CMK (cell line): ENCODE results near the gene ARHGAP9.
A peak's percentile ranks its signal among the peaks of the same experiment; 100 is the strongest.

Experiments used
- DNase-seq: peaks from one replicate; pipeline ENCODE4 v3.0.0-alpha.2; 2010; ENCODE audit warnings: low read depth

The ARHGAP9 gene

GRCh38 chr12:57472391-57472790 lies 7.3 kb downstream of the ARHGAP9 start:
- DNase-seq: no peak

- no peak for DNase-seq
These were observed 8.0 kb downstream of the ARHGAP9 start for GRCh38 chr12:57471661-57472060.

- DNase-seq: no peak
These were observed 8.6 kb downstream of the ARHGAP9 start for GRCh38 chr12:57470970-57471656.

GRCh38 chr12:57470286-57470969 lies 9.2 kb downstream of the ARHGAP9 start:
- no peak for DNase-seq

- DNase-seq: no peak
These were observed 10.1 kb downstream of the ARHGAP9 start for GRCh38 chr12:57469296-57470164.

- DNase-seq: no peak
These were observed 11.8 kb downstream of the ARHGAP9 start for GRCh38 chr12:57467915-57468314.

GRCh38 chr12:57467212-57467874 lies 12.3 kb downstream of the ARHGAP9 start:
- no peak for DNase-seq

GRCh38 chr12:57465747-57466505 lies 13.7 kb downstream of the ARHGAP9 start:
- DNase-seq: no peak

GRCh38 chr12:57465030-57465746 lies 14.5 kb downstream of the ARHGAP9 start:
- no peak for DNase-seq

GRCh38 chr12:57464569-57464968 lies 15.1 kb downstream of the ARHGAP9 start:
- DNase-seq: no peak

- DNase-seq: no peak
These were observed 16.8 kb downstream of the ARHGAP9 start for GRCh38 chr12:57462912-57463253.

GRCh38 chr12:57462251-57462911 lies 17.3 kb downstream of the ARHGAP9 start:
- peak; percentile 79 for DNase-seq

GRCh38 chr12:57461917-57462250 lies 17.8 kb downstream of the ARHGAP9 start:
- no peak for DNase-seq

GRCh38 chr12:57461276-57461916 lies 18.3 kb downstream of the ARHGAP9 start:
- no peak for DNase-seq

GRCh38 chr12:57460841-57461275 lies 18.8 kb downstream of the ARHGAP9 start:
- DNase-seq: no peak

- no peak for DNase-seq
These were observed 19.2 kb downstream of the ARHGAP9 start for GRCh38 chr12:57460468-57460784.

- DNase-seq: no peak
These were observed 19.8 kb downstream of the ARHGAP9 start, which contains the start of gene GLI1 for GRCh38 chr12:57459750-57460467. TSS of gene GLI1 (plus strand) at chr12:57459785. CDS start at chr12:57463692, 3,907 bp downstream.

GRCh38 chr12:57459055-57459749 lies 20.5 kb downstream of the ARHGAP9 start:
- DNase-seq: peak; percentile 92

- no peak for DNase-seq
These were observed 21.0 kb downstream of the ARHGAP9 start for GRCh38 chr12:57458665-57459054.
